Prostate gland (tissue), 2 donors: ENCODE measurements around the gene ABLIM1.

Experiments
- POLR2A ChIP-seq: fragments of 450-650 bp; IDR thresholded peaks from one replicate; pipeline ENCODE4 v1.6.1; 2016; ENCODE audit warnings: antibody characterized with exemption, mild to moderate bottlenecking
- TF ChIP-seq, protein P1 (sequence below), 4 experiments: fragments of 200-600 bp in 2 of 4; fragments of 450-650 bp in 2 of 4; sonication (generic) in 2 of 4; IDR thresholded peaks; 1 replicate in 3 of 4; 2 replicates in 1 of 4; pipeline ENCODE4 v1.5.1; 2016 to 2019; ENCODE audit warnings: antibody characterized with exemption in 4 of 4, mild to moderate bottlenecking in 2 of 4, moderate library complexity in 2 of 4

- TF ChIP-seq, protein P1, sequence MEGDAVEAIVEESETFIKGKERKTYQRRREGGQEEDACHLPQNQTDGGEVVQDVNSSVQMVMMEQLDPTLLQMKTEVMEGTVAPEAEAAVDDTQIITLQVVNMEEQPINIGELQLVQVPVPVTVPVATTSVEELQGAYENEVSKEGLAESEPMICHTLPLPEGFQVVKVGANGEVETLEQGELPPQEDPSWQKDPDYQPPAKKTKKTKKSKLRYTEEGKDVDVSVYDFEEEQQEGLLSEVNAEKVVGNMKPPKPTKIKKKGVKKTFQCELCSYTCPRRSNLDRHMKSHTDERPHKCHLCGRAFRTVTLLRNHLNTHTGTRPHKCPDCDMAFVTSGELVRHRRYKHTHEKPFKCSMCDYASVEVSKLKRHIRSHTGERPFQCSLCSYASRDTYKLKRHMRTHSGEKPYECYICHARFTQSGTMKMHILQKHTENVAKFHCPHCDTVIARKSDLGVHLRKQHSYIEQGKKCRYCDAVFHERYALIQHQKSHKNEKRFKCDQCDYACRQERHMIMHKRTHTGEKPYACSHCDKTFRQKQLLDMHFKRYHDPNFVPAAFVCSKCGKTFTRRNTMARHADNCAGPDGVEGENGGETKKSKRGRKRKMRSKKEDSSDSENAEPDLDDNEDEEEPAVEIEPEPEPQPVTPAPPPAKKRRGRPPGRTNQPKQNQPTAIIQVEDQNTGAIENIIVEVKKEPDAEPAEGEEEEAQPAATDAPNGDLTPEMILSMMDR (IDR thresholded peaks at IDR 0.05): no peak
- TF ChIP-seq POLR2A: no peak
Measured at GRCh38 chr10:114504769-114505579, 153.1 kb downstream of the ABLIM1 start.
